Measurements from ENCODE around the gene PIEZO2.

DNA sequence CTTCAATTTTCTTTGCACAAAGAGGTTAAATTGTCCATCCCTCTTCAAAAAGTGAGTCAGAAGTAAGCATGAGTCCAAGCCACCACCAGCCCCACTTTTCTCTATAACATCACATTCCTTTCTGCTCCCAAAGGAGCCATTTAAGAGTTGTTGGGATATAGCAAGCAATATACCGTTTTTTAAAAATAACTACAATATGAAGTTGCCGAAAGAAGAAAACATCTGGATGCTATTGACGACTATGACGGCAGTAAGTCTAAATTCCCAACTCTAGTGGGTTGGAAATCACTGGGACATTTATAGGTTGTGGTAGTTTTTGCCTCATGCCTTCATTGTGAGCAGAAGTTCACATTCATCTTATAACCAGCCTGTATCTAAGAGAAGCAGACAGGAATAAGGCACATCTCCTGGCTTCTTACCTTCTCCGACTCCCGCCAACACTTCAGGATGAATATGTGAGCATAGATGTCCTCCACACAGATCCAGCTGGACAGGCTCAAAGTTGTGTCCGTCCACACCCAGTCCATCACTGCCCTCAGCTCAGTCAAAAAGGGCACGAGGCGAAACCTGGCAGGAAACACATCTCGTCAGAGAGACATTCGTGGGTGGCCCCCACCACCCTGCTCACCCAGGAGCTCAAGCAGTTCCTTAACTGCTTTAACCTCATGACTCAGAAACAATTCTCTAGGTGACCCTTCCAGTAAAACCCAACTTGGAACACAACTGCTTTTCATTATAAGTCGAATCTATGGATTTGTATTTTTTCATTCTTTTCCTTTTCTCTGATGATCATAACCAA, 459.9 kb downstream of the PIEZO2 start:
- TF ChIP-seq CTCF (IDR thresholded peaks at IDR 0.05; ENCODE audit: low read length) (no peak), EZH2 (IDR thresholded peaks at IDR 0.05; ENCODE audit: borderline replicate concordance, low read length) (no peak)

All from OCI-LY1 (cell line).